KOPT-K1 (cell line): ENCODE results near the gene CASTOR1.
A peak's percentile ranks its signal among the peaks of the same experiment; 100 is the strongest.

Source experiments
- H3K27ac ChIP-seq: fragments of 200-600 bp; sonication (generic); 2 replicates; pipeline ENCODE4 v1.5.1; 2016; ENCODE audit warnings: antibody characterized with exemption, mild to moderate bottlenecking, low read depth, low read length; ENCODE audit not compliant: poor library complexity, severe bottlenecking
- H3K36me3 ChIP-seq: fragments of 200-600 bp; sonication (generic); 2 replicates; pipeline ENCODE4 v1.5.1; 2017; ENCODE audit warnings: antibody characterized with exemption, mild to moderate bottlenecking, low read length, moderate library complexity; ENCODE audit not compliant: insufficient read depth
- H3K9me3 ChIP-seq: fragments of 200-600 bp; sonication (generic); 2 replicates; pipeline ENCODE4 v1.5.1; 2017; ENCODE audit warnings: antibody characterized with exemption, low read length, mild to moderate bottlenecking; ENCODE audit not compliant: insufficient read depth, poor library complexity, severe bottlenecking

The CASTOR1 gene

DNA sequence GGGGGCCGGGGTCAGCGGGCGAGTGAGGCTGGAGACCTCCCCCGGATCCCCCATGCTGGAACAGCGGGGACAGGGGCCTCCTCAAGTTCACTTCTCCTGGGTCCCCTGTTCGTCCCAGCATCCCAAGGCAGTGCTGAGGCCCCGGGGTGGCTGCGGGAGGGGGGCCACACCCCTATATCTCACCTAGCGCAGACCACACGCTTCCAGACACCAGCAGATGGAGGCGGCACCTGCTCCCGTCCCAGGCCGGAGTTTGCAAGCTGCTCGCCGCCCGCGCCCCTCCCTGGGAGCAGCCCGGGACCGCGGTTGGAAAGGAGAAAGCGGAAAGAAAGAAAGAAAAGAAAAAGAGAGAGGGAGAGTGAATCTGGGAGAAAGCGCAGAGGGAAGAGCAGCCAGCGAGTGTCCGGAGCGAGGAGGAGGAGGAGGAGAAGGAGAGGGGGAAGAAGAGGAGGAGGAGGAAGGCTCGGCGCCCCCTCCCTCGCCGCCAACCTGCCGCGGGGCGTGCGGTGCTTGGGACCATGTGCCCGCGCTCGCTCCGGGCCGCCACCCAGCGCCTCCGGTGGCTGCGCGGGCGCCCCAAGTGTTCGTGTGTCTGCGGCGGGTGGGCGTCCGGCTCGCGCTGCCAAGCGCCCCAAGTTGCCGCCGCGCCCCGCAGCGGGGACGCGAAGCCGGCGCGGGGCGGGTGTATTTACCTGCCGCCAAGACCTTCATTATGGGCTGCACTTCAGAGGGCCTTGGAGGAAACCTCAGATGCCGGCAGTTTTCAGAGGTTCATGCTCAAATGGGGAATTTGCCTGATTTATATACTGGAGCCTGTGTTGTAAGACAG is 43.1 kb downstream of the CASTOR1 start, which contains the start of gene LIF:
TSS of gene LIF (minus strand) at position 775 of the 829 bp plus-strand sequence. CDS start at position 711, 64 bp downstream.
- Histone ChIP-seq H3K9me3 (no peaks in the 10 kb centered on the region), H3K36me3 (peaks cover 11% of the 10 kb centered on the region; the same call in 1 of the 2 replicates), H3K27ac (peak within 1 kb of the TSS; percentile 76)

DNA sequence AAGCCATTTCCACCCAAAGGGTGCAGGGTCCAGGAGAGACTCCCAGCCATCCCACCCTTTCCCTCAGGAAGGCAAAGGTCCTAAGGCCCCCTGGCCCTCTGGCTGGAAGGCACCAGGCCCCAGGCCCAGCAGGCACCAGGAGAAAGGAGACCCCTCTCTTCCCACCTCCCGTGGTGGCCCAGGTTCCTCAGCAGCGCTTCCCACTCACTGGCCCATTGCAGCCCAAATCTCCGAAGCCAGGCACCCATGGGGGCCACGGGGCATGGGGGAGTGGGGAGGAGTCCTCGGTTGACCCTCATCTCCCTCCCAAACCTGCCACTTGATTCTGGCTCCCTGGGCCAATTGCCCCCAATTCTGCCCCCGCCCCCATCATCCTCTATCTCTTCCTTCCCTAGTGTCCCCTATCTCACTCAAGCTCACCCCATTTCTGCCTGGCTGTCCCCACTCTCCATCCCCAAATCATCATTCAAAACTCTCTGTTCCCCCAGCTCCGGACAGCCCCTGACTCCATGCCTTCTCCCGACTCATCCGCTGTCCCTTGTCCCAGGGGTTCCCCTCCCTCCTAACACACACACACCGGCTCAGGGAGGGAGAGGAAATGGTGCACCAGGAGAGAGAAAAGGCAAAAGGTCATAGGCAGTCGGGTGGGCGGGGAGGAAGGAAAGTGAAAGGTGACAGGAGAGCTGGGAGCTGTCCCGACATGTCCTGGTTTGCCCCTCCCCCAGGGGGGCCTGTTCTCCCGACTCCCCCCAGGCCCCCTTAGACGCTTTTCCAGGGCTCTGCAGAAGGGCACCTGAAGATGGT is 43.9 kb downstream of the CASTOR1 start:
- Histone ChIP-seq H3K27ac (peak overlapping the region; percentile 76), H3K36me3 (peaks cover 11% of the 10 kb centered on the region; the same call in 1 of the 2 replicates), H3K9me3 (no peaks in the 10 kb centered on the region)

DNA sequence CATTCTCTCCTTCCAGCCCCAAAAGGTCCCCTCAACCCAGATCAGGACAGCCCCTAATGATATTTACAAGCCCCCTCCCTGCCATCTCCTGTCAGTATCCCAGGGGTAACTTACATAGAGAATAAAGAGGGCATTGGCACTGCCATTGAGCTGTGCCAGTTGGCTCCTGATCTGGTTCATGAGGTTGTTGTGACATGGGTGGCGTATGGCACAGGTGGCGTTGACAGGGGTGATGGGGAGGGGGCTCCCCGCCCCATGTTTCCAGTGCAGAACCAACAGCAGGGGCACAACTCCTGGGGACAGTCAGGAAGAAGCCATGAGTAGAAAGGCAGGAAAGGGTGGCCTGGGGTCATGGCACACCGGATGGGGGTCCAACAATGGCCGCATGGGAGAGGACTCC is 44.7 kb downstream of the CASTOR1 start:
- no peaks in the 10 kb centered on the region for H3K9me3 ChIP-seq
- H3K36me3 ChIP-seq: peaks cover 11% of the 10 kb centered on the region; the same call in 1 of the 2 replicates
- peak overlapping the region; percentile 76 for H3K27ac ChIP-seq

DNA sequence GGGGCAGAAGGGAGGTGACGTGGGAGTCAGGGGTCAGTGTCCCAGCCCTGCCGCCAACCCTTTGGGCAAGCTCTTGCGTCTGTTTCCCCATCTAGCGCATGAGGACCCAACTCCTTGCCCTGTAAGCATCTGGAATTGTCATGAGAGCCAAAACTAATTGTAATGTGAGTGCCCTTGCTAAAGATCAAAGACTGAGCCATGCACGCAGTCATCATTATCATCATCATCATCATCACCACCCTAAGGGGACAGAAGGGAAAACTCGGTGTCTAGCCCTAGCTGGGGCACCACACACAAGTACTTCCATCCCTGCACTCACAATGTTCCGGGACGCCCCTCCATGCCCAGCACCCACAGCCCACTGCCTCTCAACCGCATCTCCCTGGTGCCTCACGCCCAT is 45.2 kb downstream of the CASTOR1 start:
- no peaks in the 10 kb centered on the region for H3K9me3 ChIP-seq
- H3K36me3 ChIP-seq: peaks cover 11% of the 10 kb centered on the region; the same call in 1 of the 2 replicates
- peak overlapping the region; percentile 76 for H3K27ac ChIP-seq

DNA sequence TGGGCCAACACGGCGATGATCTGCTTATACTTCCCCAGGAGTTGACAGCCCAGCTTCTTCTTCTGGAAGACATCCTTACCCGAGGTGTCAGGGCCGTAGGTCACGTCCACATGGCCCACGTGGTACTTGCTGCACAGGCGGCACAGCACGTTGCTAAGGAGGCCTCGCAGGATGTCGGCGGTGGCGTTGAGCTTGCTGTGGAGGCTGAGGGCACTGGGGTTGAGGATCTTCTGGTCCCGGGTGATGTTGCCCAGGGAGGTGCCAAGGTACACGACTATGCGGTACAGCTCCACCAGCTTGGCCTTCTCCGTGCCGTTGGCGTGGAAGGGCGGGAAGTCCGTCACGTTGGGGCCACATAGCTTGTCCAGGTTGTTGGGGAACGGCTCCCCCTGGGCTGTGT is 45.6 kb downstream of the CASTOR1 start:
- H3K9me3 ChIP-seq: no peaks in the 10 kb centered on the region
- H3K27ac ChIP-seq: no peak overlapping the region
- H3K36me3 ChIP-seq: peaks cover 11% of the 10 kb centered on the region; the same call in 1 of the 2 replicates

DNA sequence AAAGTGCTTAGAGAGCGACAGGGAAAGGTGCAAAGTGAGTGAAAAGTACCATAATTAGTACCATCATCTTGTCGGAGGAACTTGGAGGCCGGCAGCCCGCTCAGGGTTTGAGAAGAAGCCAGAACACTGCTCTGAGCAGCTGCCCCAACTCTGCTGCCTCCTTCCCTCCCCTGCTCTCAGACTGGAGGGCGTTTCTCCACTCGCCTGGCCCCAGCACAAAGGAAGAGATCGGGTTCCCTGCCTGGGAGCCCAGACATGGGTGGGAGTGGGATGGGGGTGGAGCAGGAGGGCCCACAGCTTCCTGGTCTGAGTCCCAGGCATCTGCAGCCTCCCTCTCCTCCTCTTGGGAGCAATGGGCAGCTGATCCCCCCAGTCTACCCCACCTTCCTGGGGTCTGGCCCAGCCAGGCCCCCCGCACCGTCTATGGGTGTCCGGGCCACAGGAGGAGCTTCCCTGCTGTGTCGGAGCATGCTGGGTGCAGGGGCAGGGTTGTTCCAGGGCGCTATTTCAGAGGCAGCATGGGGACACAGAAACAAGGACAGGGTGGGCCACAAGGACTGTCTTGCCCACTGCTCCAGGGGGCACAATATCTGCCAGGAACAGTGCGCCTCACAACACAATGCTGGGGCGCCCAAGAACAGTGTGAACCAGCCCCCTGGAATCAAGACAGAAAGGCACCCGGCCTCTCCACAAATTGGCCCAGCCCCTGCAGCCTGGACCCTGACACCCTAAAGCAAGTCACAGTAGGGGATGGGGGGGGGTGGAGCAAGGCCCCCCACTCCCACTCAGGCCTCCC is 47.5 kb downstream of the CASTOR1 start:
- Histone ChIP-seq H3K27ac (no peak overlapping the region), H3K36me3 (peaks cover 11% of the 10 kb centered on the region; the same call in 1 of the 2 replicates), H3K9me3 (no peaks in the 10 kb centered on the region)

DNA sequence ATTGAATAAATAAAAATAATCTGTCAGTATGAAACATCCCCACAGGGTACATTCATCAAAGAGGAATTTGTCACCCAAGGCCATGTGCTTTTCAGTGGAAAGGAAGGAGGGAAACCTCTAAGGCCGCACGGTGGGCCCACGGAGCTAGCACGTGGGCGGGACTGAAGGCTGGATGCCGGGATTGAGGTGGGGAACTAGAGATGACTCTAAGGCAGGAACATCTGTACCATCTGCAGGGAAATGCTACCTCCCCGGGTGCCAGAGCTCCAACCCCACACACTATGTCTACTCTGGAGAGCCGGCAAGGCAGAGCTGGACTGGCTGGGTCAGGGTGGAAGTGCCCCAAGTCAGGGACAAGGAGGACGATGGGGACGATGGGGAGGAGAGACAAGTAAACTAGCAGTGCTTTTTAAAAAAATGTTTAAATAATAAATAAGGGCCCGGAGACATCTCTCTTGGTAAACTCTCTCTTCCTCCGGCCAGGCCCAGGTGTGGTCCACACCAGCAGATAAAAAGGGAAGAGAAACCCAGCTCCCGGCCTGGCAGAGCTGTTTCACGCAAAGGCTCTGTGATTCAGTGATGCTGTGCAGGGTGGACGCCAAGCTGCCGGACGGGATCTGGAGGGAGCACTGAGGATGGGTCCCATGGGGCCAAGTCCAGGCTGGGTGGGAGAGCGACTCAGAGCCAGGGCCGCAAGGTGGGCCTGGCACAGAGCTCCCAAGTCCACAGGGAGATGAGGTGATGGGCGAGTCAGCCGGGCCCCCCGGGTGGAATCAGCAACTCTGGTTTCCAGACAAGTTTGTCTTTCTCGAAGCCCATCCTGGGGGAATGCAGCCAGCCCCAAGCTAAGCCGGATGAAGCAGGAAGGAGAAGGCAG is 48.5 kb downstream of the CASTOR1 start:
- Histone ChIP-seq H3K9me3 (no peaks in the 10 kb centered on the region), H3K36me3 (peaks cover 11% of the 10 kb centered on the region; the same call in 1 of the 2 replicates), H3K27ac (no peak overlapping the region)

DNA sequence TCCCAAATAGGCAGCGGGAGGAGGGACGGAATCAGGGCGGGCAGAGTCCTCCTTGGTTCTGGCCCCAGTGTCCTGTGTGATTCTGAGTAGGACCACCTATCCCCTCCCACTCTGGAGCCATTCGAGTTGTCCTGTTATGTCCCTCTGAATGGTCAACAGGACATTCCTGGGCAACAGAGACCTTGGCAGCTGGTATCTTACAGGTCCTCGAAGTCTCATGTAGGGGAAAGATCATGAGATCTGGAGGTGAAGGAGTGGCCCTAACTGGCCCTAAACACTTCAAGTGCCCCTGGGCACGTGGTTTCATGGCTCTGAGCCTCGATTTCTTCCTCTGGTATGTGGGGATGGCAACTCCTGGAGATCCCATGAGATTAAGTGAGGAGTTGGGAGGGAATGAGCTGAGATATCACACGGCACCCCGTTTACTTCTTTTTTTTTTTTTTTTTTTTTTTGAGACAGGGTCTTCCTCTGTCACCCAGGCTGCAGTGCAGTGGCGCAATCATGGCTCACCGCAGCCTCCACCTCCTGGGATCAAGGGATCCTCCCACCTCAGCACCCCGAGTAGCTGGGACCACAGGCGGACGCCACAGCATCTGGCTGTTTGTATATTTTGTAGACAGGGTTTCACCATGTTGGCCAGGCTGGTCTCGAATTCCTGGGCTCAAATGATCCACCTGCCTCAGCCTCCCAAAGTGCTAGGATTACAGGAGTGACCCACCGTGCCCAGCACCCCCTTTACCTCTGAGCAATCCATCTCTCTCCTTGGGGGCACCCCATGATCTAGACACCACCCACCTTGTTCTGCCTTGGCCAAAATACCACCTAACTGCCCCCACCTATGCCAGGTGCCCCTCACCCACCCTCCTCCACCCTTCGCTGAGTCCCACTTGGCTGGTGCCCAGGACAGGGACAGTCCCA is 49.6 kb downstream of the CASTOR1 start:
- peaks cover 11% of the 10 kb centered on the region; the same call in 1 of the 2 replicates for H3K36me3 ChIP-seq
- no peaks in the 10 kb centered on the region for H3K9me3 ChIP-seq
- no peak overlapping the region for H3K27ac ChIP-seq

DNA sequence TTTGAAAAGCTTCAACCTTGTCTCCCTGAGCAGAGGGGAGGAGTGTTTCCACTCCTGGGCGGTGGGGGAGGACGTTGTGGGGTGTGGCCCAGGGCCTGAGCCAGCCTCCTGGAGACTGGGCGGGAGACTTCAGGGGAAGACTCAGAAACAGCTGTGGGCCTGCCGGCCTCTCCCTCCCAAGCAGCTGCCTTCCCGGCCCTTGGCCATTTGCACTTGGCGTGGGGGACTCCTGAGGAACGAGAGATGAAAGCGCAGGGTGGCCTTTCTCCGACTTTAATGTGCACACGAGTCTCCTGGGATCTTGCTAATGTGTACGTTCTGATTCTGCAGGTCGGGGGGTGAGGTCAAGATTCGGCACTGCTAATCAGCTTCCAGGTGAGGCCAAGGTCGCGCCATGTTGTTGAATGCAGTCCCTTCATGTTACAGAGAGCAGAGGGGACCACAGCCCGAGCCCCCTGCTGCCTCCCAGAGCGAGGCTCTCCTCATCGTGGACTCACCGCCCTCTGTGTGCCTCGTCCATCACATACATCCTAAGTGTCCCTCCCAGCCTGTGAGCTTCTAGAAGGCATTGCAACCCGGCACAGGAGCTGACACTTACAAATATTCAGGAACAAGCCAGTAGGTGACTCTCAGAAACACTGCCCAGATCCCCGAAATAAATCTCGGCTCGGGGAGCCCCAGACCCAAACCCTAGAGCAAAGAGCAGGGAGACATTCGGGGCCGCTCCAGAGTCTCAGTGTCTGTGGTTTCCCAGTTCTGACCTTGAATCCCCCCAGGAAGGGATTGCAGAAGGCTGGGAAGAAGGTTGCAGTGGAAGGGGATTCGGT is 50.4 kb downstream of the CASTOR1 start:
- peak overlapping the region; percentile 55 for H3K27ac ChIP-seq
- H3K36me3 ChIP-seq: peaks cover 11% of the 10 kb centered on the region; the same call in 1 of the 2 replicates
- no peaks in the 10 kb centered on the region for H3K9me3 ChIP-seq

DNA sequence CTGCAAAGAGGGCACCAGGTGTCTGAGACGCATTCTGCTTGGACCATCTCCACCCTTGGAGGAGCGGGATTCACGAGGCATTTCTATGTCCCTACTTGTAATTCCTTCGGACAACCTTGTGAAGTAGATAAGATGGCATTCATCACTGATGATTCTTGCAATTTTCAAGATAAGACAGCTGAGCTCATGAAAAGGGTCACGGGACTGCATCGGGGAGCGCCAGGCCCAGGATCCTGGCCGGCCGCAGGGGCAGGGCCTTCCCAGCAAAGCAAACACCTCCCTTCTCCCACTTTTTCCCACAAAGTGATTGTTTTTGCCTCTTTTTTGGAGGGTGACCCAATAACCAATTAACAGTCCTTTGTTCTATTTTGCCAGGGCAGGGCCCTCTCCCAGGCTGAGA is 51.2 kb downstream of the CASTOR1 start:
- Histone ChIP-seq H3K9me3 (no peaks in the 10 kb centered on the region), H3K36me3 (peaks cover 4% of the 10 kb centered on the region; the same call in 1 of the 2 replicates), H3K27ac (peak overlapping the region; percentile 55)

DNA sequence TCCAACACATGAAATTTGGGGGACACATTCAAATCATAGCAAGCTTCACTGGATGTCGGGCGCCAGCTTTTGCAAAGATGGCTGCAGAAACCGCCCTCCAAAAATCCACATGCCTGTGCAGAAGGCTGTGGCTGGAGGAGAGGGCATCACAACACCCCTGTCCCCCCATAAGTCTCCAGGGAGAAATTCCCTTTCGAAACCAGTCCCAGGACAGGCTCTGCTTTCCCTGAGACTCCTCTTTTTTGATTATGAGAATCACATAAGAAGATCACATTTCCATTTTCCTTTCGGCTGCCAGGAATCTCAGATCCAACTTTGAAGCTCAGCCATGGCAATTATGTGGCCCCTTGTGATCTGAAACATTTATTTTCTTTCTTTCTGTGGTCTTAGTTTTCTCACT is 52.4 kb downstream of the CASTOR1 start:
- Histone ChIP-seq H3K27ac (peak overlapping the region; percentile 55), H3K36me3 (no peaks in the 10 kb centered on the region), H3K9me3 (no peaks in the 10 kb centered on the region)

DNA sequence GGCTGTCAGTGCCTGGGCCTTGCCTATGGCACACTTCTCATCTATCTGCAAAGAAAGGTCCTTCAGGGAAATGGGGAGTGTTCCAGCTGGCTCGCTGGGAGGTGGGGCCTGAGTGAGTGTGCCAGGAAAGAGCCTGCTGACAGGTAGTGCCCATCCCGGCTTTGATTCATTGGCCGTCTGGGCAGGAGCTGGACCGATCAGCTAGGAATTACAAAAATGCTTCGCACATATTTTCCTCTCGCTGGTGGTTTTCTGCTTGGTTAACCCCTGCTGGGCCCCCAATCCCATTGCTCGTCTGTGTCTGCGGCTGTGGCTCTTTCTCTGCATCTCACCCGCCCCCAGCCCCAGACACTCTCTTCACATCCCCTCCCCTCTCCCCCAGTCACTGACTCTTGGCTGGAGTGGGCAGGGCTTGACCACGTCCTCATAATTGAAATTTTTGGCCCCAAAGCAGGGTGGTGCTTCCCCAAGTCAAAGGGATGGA is 53.6 kb downstream of the CASTOR1 start:
- H3K27ac ChIP-seq: peak overlapping the region; percentile 55
- H3K9me3 ChIP-seq: no peaks in the 10 kb centered on the region
- no peaks in the 10 kb centered on the region for H3K36me3 ChIP-seq
